Measurements from ENCODE around the gene BLTP3B. TPM values are rescaled to one million over a fixed set of nuclear protein-coding genes. Genes with fewer than 3 reads are reported as not detected.

BLTP3B gene
- total and polyA plus RNA-seq, 2 donors = 16.5 to 54.8 TPM

DNA sequence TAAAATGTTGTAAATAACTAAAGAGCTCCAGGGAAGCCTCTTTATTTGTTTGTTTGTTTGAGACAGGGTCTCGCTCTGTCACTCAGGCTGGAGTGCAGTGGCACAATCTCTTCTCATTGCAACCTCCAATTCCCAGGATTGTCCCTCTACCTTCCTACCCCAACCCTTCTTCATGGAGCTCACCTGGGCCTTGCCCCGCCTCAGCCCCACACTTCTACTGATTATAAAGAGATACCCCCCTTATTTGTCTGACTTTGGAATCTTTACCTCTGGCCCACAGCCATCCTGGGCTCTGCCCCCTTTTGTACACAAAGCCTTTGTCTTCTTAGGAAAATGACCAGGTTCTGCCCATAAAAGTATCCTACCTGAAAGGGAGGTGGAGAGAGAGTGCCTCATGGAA, 9.1 kb upstream of the BLTP3B start:
- no peak for DNase-seq (ENCODE audit: extremely low spot score)
- H3K4me3 ChIP-seq (ENCODE audit: low read depth, low read length) = no peak overlapping the region
- H3K27ac ChIP-seq (ENCODE audit: low read depth) = no peak overlapping the region
- no peaks in the 10 kb centered on the region for H3K36me3 ChIP-seq (ENCODE audit: insufficient read depth)
- no peaks in the 10 kb centered on the region for H3K4me1 ChIP-seq (ENCODE audit: insufficient read depth)
- WGBS = 98% methylated on average over 2 of the region's 2 CpGs

DNA sequence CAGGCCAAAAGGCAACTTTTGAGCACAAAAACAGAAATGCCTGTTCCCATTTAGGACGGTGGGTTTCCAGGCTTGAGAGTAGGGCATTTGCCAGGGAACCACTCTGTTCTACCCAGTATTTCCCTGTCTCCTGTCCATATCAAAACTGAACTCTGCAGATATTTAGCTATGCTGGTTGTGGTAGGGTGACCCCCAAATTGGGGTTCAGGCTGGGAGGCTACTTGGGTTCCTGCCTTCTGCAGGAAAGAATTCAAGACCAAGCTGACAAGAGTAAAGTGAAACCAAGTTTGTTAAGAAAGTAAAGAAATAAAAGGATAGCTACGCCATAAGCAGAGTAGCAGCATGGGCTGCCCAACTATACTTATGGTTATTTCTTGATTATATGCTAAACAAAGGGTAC, 3.6 kb upstream of the BLTP3B start:
- 94% methylated on average over 2 of the region's 2 CpGs for WGBS
- H3K4me3 ChIP-seq (ENCODE audit: low read depth, low read length) = no peak overlapping the region
- no peaks in the 10 kb centered on the region for H3K4me1 ChIP-seq (ENCODE audit: insufficient read depth)
- H3K36me3 ChIP-seq (ENCODE audit: insufficient read depth) = no peaks in the 10 kb centered on the region
- DNase-seq (ENCODE audit: extremely low spot score) = no peak
- no peak overlapping the region for H3K27ac ChIP-seq (ENCODE audit: low read depth)

DNA sequence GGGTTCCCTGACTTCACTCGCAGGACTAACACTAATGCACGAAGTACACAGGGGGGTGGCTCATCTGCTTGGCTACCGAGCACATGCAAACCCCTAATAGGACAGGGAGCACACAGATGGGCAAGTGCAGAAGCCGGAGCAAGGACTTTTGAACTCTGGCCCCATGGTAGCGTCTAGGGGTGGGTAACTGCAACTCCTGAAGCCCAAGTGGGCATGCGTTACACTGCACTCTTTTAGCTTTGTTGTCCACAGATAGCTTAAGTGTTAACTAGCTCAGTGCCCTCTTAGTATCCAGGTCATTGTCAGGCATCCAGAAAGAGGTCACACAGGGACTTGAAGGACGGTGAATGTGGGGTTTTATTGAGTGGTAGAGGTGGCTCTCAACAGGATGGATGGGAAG, 3.0 kb upstream of the BLTP3B start:
- Histone ChIP-seq H3K36me3 (ENCODE audit: insufficient read depth) (no peaks in the 10 kb centered on the region), H3K27ac (ENCODE audit: low read depth) (no peak overlapping the region), H3K4me3 (ENCODE audit: low read depth, low read length) (no peak overlapping the region), H3K4me1 (ENCODE audit: insufficient read depth) (no peaks in the 10 kb centered on the region)
- no peak for DNase-seq (ENCODE audit: extremely low spot score)
- WGBS = 94% methylated on average over 7 of the region's 7 CpGs

DNA sequence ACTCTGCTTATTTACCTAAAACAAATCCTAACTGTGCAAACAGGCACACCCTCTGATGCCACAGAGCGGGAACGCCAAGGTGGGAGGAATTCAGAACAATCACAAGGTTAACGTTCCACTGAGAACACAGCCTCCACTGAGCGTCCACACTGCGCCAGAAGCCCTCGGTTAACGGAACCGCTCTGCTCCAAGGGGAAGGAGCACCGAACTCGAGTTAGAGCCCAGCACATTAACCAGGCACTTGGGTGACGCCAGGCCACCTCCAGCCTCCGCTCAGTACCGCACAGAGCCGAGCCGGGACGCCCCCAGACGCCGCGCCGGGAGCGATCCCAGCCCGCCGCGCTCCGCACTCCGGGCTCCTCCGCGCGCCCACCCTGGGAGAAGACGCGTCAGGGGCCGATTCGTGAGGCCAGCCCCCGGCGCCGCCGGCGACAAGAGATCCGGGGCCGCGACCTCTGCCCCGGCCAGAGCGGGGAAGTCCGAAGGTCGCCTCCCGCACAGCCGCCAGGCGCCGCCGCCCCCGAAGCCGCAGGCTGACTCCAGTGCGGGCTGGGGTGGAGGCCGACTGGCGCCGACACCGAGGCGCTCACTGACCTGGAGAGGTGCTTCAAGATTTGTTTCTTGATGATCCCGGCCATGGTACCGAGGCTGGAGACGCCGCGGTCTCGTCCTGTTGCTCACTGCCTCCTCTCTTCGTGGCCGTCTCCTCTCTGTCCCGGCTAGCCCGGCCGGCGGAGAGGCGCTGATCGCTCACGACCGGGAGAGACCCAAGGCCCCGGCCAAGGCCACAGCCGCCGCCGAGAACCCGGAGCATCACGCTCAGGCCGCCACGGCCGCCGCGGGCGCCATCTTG, 450 bp downstream of the BLTP3B start:
- DNase-seq (ENCODE audit: extremely low spot score) = peak; percentile 57
- peak overlapping the region; percentile 97 for H3K4me3 ChIP-seq (ENCODE audit: low read depth, low read length)
- no peaks in the 10 kb centered on the region for H3K36me3 ChIP-seq (ENCODE audit: insufficient read depth)
- H3K27ac ChIP-seq (ENCODE audit: low read depth) = peak overlapping the region; percentile 100
- under 1% methylated on average over 86 of the region's 86 CpGs for whole genome bisulfite sequencing
- no peaks in the 10 kb centered on the region for H3K4me1 ChIP-seq (ENCODE audit: insufficient read depth)

DNA sequence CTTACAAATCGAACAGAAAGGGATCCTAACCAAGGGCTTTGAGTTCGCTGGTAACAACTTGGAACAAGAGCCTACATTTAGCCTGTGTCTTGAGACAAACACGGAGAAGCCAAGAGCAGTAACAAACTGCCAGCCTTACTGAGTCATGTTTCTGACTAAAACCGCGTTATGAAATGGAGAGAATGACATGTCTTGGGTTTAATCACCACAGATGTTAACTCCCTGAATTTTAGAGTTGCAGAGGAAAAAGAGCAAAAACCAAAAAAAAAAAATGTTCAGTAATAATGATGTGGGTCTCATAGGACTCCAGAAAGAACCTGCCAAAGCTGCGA, 1.0 kb downstream of the BLTP3B start:
- 4% methylated on average over 6 of the region's 6 CpGs for WGBS
- Histone ChIP-seq H3K36me3 (ENCODE audit: insufficient read depth) (no peaks in the 10 kb centered on the region), H3K27ac (ENCODE audit: low read depth) (peak overlapping the region; percentile 100), H3K4me3 (ENCODE audit: low read depth, low read length) (peak overlapping the region; percentile 97), H3K4me1 (ENCODE audit: insufficient read depth) (no peaks in the 10 kb centered on the region)
- no peak for DNase-seq (ENCODE audit: extremely low spot score)

DNA sequence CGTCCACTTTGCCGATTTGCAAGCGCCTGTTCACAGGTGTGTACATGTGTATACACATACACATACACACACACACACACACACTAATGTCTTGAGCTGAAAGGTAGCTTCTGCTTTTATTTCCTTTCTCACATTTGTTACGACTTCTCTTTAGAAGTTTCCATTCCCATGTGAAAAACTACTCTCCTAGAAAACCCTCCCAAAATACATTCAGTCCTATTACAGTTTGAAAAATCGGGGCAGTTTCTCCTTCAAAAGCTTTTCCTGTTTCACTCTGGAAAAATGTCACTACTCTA, 3.9 kb downstream of the BLTP3B start:
- Histone ChIP-seq H3K4me3 (ENCODE audit: low read depth, low read length) (no peak overlapping the region), H3K4me1 (ENCODE audit: insufficient read depth) (no peaks in the 10 kb centered on the region), H3K36me3 (ENCODE audit: insufficient read depth) (no peaks in the 10 kb centered on the region), H3K27ac (ENCODE audit: low read depth) (no peak overlapping the region)
- DNase-seq (ENCODE audit: extremely low spot score) = no peak
- 77% methylated on average over 5 of the region's 5 CpGs for WGBS

DNA sequence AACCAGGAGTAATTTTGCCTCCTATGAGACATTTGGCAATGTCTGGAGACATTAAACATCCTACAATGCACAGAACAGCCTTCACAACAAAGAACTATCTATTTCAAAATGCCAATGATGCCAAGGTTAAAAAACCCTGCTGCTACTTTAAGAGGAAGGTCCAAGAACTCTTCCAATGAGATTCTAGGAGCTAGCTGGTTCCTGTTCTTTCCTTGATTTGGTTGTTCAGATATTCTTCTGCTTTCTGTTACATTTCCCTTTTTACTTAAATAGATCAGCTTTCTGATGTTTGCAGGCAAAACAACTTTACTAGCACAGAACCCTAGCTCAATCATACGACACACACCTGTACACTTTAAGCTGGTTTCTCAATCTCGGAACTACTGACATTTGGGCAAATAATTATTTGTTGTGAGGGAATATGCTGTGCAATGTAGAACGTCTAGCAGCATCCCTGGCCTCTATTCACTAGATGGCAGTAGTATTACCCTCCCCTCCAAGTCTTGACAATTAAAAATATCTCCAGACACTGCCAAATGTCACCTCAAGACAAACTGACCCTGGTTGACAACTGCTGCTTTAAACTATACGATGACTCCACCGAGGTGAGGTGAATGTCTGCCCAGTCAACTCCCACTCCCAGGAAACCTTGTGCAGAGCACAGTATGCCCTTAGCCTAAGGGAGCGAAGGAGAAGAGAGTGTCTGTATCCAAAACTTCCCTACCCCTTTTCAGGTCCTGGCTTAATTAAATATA, 4.4 kb downstream of the BLTP3B start:
- WGBS = 40% methylated on average over 6 of the region's 6 CpGs
- no peak overlapping the region for H3K4me3 ChIP-seq (ENCODE audit: low read depth, low read length)
- H3K4me1 ChIP-seq (ENCODE audit: insufficient read depth) = no peaks in the 10 kb centered on the region
- H3K27ac ChIP-seq (ENCODE audit: low read depth) = no peak overlapping the region
- no peaks in the 10 kb centered on the region for H3K36me3 ChIP-seq (ENCODE audit: insufficient read depth)
- no peak for DNase-seq (ENCODE audit: extremely low spot score)

DNA sequence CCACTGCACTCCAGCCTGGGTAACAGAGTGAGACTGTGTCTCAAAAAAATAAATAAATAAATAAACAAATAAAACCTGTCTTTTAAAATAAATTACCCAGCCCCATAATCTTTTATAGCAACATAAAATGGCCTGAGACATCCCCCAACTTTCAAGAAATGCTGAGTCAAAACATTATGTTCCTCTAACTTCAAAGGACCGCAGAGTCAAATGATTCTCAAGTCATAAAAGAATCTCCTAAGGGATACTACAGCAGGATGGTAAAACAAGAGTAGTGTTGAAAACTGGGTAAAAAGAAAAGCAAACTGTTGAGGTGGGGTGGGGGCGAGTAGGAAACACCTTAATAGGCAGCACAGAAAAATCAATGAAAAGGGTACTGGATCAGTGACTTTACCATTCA, 9.5 kb downstream of the BLTP3B start:
- Histone ChIP-seq H3K4me3 (ENCODE audit: low read depth, low read length) (no peak overlapping the region), H3K4me1 (ENCODE audit: insufficient read depth) (no peaks in the 10 kb centered on the region), H3K36me3 (ENCODE audit: insufficient read depth) (no peaks in the 10 kb centered on the region), H3K27ac (ENCODE audit: low read depth) (no peak overlapping the region)
- WGBS = 92% methylated on average over 2 of the region's 2 CpGs
- no peak for DNase-seq (ENCODE audit: extremely low spot score)

DNA sequence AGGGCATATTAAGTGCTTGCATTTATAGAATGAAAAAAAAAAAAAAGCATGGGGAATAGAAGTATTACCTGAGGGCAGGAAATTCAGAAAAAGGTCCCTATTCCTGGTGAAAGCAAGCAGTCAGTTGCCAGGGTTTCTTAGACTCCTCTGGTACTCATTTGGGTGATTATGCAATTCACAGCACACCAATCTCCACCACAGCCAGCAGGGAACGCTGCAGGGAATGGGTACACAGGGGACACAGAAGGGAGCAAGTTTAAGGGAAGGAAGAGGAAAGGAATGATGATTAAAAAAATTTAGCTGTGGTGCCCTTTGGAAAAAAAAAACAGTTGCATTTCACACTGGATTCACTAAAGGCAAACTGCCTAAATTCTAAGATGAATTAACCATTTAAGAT, 14.2 kb downstream of the BLTP3B start:
- H3K36me3 ChIP-seq (ENCODE audit: insufficient read depth) = no peaks in the 10 kb centered on the region
- WGBS = 19% methylated on average over 1 of the region's 1 CpG
- DNase-seq (ENCODE audit: extremely low spot score) = no peak
- no peaks in the 10 kb centered on the region for H3K4me1 ChIP-seq (ENCODE audit: insufficient read depth)
- no peak overlapping the region for H3K27ac ChIP-seq (ENCODE audit: low read depth)
- H3K4me3 ChIP-seq (ENCODE audit: low read depth, low read length) = no peak overlapping the region

DNA sequence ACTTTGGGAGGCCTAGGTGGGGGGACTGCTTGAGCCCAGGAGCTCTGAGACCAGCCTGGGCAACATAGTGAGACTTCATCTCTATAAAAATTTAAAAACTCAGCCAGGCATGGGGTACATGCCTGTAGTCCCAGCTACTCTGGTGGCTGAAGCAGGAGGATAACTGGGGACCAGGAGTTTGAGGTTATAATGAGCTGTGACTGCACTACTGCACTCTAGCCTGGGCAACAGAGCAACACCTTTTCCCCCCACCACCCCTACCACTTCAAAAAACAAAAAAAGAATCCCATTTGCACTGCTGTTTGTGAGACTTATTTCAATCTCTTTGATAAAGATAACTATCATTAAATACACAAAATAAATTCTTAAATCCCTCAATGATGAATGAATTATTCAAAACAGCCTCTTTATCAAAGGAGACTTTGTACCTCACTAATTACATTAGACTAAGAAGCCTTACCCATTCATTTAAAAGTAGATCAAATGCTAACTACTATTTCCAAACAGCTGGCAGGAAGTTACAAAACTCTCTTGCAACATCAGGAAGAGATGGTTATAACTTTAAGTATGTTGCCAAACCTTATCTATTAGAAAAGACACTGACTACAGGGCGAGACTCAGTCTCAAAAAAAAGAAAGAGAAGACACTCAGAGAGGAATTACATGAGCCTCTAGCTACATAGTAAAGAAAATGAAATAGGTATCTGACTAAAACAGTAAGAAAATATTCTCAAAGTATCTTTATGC, 14.7 kb downstream of the BLTP3B start:
- 15% methylated on average over 1 of the region's 1 CpG for WGBS
- H3K36me3 ChIP-seq (ENCODE audit: insufficient read depth) = no peaks in the 10 kb centered on the region
- DNase-seq (ENCODE audit: extremely low spot score) = no peak
- no peak overlapping the region for H3K27ac ChIP-seq (ENCODE audit: low read depth)
- no peaks in the 10 kb centered on the region for H3K4me1 ChIP-seq (ENCODE audit: insufficient read depth)
- no peak overlapping the region for H3K4me3 ChIP-seq (ENCODE audit: low read depth, low read length)

DNA sequence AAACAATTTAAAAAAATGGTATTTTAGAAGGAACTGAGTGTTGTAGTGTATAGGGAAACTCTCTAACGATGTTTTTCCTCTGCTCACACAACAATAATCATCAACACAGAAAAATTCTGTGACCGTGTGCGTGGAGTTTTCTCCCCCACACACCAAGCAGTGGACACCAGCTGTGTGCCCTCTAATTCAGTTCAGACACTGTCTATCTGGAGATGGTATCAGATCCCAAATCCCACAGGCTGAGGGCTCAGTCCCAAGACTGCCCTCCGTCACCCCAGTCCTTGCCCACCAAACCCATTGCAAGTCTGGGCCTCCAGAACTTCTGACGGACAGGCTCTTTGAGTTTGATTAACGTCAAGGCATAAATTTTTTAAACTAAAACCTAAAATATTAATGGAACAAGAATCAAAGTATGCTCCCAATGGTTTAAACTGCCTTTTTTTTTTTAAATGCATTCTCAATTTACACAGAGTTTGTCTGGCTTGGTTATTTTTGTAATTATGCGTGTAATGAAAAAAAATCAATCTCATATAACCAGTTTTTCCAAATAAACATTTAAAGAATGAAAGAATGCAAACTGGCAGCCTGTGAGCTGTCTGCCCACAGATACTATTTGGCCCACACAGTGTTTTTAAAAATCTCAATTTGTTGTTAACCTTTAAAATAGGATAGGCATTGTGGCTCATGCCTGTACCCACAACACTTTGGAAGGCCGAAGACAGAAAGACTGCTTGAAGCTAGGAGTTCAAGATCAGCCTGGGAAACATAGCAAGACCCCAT, 19.2 kb downstream of the BLTP3B start:
- Histone ChIP-seq H3K4me3 (ENCODE audit: low read depth, low read length) (no peak overlapping the region), H3K4me1 (ENCODE audit: insufficient read depth) (no peaks in the 10 kb centered on the region), H3K36me3 (ENCODE audit: insufficient read depth) (no peaks in the 10 kb centered on the region), H3K27ac (ENCODE audit: low read depth) (no peak overlapping the region)
- WGBS = 83% methylated on average over 8 of the region's 8 CpGs
- no peak for DNase-seq (ENCODE audit: extremely low spot score)

DNA sequence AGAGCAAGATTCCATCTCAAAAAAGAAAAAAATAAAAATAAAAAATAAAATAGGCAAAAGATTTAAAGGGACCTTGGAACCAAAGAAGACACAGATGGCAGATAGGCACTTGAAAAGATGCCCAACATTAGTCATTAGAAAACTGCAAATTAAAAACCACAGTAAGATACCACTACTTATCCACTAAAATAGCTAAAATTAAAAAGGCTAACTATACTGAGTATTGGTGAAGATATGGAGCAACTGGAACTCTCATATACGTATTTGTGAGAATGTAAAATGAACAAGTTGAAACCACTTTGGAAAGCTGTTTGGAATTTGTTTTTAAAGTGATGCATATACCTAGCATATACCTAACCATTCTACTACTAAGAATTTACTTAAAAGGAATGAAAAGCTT, 22.3 kb downstream of the BLTP3B start:
- no peak for DNase-seq (ENCODE audit: extremely low spot score)
- Histone ChIP-seq H3K4me1 (ENCODE audit: insufficient read depth) (no peaks in the 10 kb centered on the region), H3K36me3 (ENCODE audit: insufficient read depth) (no peaks in the 10 kb centered on the region), H3K4me3 (ENCODE audit: low read depth, low read length) (no peak overlapping the region), H3K27ac (ENCODE audit: low read depth) (no peak overlapping the region)
- 100% methylated on average over 1 of the region's 1 CpG for WGBS

DNA sequence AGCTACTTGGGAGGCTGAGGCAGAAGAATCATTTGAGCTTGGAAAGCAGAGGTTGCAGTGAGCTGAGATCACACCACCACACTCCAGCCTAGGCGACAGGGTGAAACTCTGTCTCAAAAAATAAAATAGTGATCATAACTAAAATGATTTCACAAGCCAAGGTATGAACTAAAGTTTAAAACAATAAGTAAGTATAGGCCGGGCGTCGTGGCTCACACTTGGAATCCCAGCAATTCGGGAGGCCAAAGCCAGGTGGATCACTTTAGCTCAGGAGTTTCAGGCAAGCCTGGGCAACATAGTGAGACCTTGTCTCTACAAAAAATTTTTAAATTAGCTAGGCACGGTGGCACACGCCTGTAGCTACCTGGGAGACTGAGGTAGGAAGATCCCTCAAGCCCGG, 27.4 kb downstream of the BLTP3B start:
- H3K36me3 ChIP-seq (ENCODE audit: insufficient read depth) = no peaks in the 10 kb centered on the region
- WGBS = 97% methylated on average over 8 of the region's 8 CpGs
- no peaks in the 10 kb centered on the region for H3K4me1 ChIP-seq (ENCODE audit: insufficient read depth)
- H3K27ac ChIP-seq (ENCODE audit: low read depth) = no peak overlapping the region
- no peak for DNase-seq (ENCODE audit: extremely low spot score)
- no peak overlapping the region for H3K4me3 ChIP-seq (ENCODE audit: low read depth, low read length)

Data from urinary bladder (tissue), 4 donors.